SK-N-SH treated with all-trans-retinoic acid at 6 μM for 48 hours (cell line): ENCODE results near the gene KRTAP4-16.

Experiments
- ATAC-seq: fragments of 200-7000 bp; cut with Tn5 transposase; 3 replicates; pipeline ENCODE4 v1.9.1; 2020; ENCODE audit warnings: mild to moderate bottlenecking, moderate library complexity
- ARNTL ChIP-seq: fragments of 450-650 bp; formaldehyde crosslinking; IDR thresholded peaks from 2 replicates; pipeline ENCODE4 v1.5.0; 2020; ENCODE audit warnings: low read depth, mild to moderate bottlenecking, moderate library complexity, borderline replicate concordance
- BACH2 ChIP-seq: fragments of 250-450 bp; sonication (Bioruptor Pico); IDR thresholded peaks from 2 replicates; pipeline ENCODE4 v1.9.0; 2021; ENCODE audit warnings: mild to moderate bottlenecking, borderline replicate concordance
- CSDC2 ChIP-seq: fragments of 250-450 bp; sonication (Bioruptor Pico); IDR thresholded peaks from 2 replicates; pipeline ENCODE4 v1.5.0; 2020; ENCODE audit warnings: mild to moderate bottlenecking, moderate library complexity
- GLIS3 ChIP-seq: fragments of 250-450 bp; sonication (Bioruptor Pico); IDR thresholded peaks from 2 replicates; pipeline ENCODE4 v1.5.0; 2020; ENCODE audit warnings: mild to moderate bottlenecking, moderate library complexity
- ISL1 ChIP-seq: fragments of 250-450 bp; sonication (Bioruptor Pico); IDR thresholded peaks from 2 replicates; pipeline ENCODE4 v2.1.2; 2022; ENCODE audit warnings: mild to moderate bottlenecking, moderate library complexity
- OSR1 ChIP-seq: fragments of 250-450 bp; sonication (Bioruptor Pico); IDR thresholded peaks from 2 replicates; pipeline ENCODE4 v1.8.0; 2022; ENCODE audit warnings: moderate library complexity, mild to moderate bottlenecking, inconsistent platforms
- PATZ1 ChIP-seq: fragments of 250-450 bp; sonication (Bioruptor Pico); IDR thresholded peaks from 2 replicates; pipeline ENCODE4 v1.8.0; 2020; ENCODE audit warnings: mild to moderate bottlenecking, moderate library complexity, borderline replicate concordance
- POU6F1 ChIP-seq: fragments of 250-450 bp; sonication (Bioruptor Pico); IDR thresholded peaks from 2 replicates; pipeline ENCODE4 v1.8.0; 2021; ENCODE audit warnings: low read depth, mild to moderate bottlenecking, moderate library complexity, borderline replicate concordance
- PPARA ChIP-seq: fragments of 250-450 bp; sonication (Bioruptor Pico); IDR thresholded peaks from 2 replicates; pipeline ENCODE4 v1.5.0; 2020; ENCODE audit warnings: mild to moderate bottlenecking, borderline replicate concordance
- RARB ChIP-seq: fragments of 250-450 bp; sonication (Bioruptor Pico); IDR thresholded peaks from 2 replicates; pipeline ENCODE4 v1.8.0; 2021; ENCODE audit warnings: mild to moderate bottlenecking, moderate library complexity
- SNAI2 ChIP-seq: fragments of 250-450 bp; sonication (Bioruptor Pico); IDR thresholded peaks from 2 replicates; pipeline ENCODE4 v1.5.0; 2020; ENCODE audit warnings: mild to moderate bottlenecking, moderate library complexity
- TCF4 ChIP-seq: fragments of 250-450 bp; sonication (Bioruptor Pico); IDR thresholded peaks from 2 replicates; pipeline ENCODE4 v1.8.0; 2021; ENCODE audit warnings: mild to moderate bottlenecking, moderate library complexity, borderline replicate concordance
- TOX ChIP-seq: fragments of 250-450 bp; sonication (Bioruptor Pico); IDR thresholded peaks from 2 replicates; pipeline ENCODE4 v1.8.0; 2021; ENCODE audit warnings: mild to moderate bottlenecking, moderate library complexity, borderline replicate concordance
- TSHZ2 ChIP-seq: fragments of 250-450 bp; sonication (Bioruptor Pico); IDR thresholded peaks from 2 replicates; pipeline ENCODE4 v1.5.0; 2020; ENCODE audit warnings: mild to moderate bottlenecking, moderate library complexity
- ZC3H10 ChIP-seq: fragments of 250-450 bp; sonication (Bioruptor Pico); IDR thresholded peaks from 2 replicates; pipeline ENCODE4 v1.5.1; 2021; ENCODE audit warnings: mild to moderate bottlenecking, moderate library complexity
- ZFP3 ChIP-seq: fragments of 250-450 bp; sonication (Bioruptor Pico); IDR thresholded peaks from 2 replicates; pipeline ENCODE4 v1.5.0; 2020; ENCODE audit warnings: mild to moderate bottlenecking, moderate library complexity
- ZFP30 ChIP-seq: fragments of 450-650 bp; formaldehyde crosslinking; IDR thresholded peaks from 2 replicates; pipeline ENCODE4 v1.5.0; 2022; ENCODE audit warnings: mild to moderate bottlenecking, moderate library complexity
- ZNF565 ChIP-seq: fragments of 450-650 bp; formaldehyde crosslinking; conservative IDR thresholded peaks from 2 replicates; pipeline ENCODE4 v1.5.0; 2020; ENCODE audit warnings: low read depth, mild to moderate bottlenecking, moderate library complexity
- ZNF70 ChIP-seq: fragments of 450-650 bp; formaldehyde crosslinking; IDR thresholded peaks from 2 replicates; pipeline ENCODE4 v1.5.0; 2020; ENCODE audit warnings: mild to moderate bottlenecking, moderate library complexity
- ZNF8 ChIP-seq: fragments of 450-650 bp; formaldehyde crosslinking; IDR thresholded peaks from 2 replicates; pipeline ENCODE4 v1.5.0; 2020; ENCODE audit warnings: mild to moderate bottlenecking, moderate library complexity
- TF ChIP-seq, protein P1 (sequence below): fragments of 250-450 bp; sonication (Bioruptor Pico); IDR thresholded peaks from 2 replicates; pipeline ENCODE4 v1.5.1; 2021; ENCODE audit warnings: mild to moderate bottlenecking, moderate library complexity
- TF ChIP-seq, protein P2 (sequence below): fragments of 250-450 bp; sonication (Bioruptor Pico); IDR thresholded peaks from 2 replicates; pipeline ENCODE4 v1.5.1; 2020; ENCODE audit warnings: low read depth, mild to moderate bottlenecking, moderate library complexity

KRTAP4-16 gene

DNA sequence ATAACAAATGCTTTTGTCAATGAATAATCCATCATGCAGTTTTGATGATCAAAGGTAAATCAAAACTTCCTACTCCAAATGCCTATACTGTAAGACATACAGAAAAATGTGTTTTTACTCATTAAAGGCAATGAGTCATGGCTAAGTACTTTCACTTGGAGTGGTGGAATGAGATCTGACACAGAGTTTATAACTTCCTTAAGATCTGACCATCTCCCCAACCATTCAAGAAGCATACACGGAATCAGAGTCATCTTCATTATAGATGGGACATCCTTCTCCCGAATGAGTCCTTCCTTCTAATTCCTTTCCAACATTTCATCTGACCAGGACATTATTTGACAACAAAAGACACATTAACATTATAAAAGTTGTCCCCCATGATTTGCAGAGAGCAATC lies 18.6 kb downstream of the KRTAP4-16 start:
- ATAC-seq: peak; percentile 83

- TF ChIP-seq ZNF565 (no peak), GLIS3 (CRISPR knock-in tag) (no peak), ZFP30 (CRISPR knock-in tag) (no peak), CSDC2 (CRISPR knock-in tag) (no peak), TSHZ2 (CRISPR knock-in tag) (no peak), ZFP3 (CRISPR knock-in tag) (no peak), BACH2 (CRISPR knock-in tag) (no peak), ISL1 (CRISPR knock-in tag) (no peak), PPARA (no peak), TCF4 (no peak), RARB (CRISPR knock-in tag) (no peak), PATZ1 (no peak), ARNTL (CRISPR knock-in tag) (no peak), ZNF70 (CRISPR knock-in tag) (no peak), ZNF8 (CRISPR knock-in tag) (no peak), SNAI2 (CRISPR knock-in tag) (no peak), TOX (CRISPR knock-in tag) (no peak), ZC3H10 (CRISPR knock-in tag) (no peak)
- TF ChIP-seq, protein P1, sequence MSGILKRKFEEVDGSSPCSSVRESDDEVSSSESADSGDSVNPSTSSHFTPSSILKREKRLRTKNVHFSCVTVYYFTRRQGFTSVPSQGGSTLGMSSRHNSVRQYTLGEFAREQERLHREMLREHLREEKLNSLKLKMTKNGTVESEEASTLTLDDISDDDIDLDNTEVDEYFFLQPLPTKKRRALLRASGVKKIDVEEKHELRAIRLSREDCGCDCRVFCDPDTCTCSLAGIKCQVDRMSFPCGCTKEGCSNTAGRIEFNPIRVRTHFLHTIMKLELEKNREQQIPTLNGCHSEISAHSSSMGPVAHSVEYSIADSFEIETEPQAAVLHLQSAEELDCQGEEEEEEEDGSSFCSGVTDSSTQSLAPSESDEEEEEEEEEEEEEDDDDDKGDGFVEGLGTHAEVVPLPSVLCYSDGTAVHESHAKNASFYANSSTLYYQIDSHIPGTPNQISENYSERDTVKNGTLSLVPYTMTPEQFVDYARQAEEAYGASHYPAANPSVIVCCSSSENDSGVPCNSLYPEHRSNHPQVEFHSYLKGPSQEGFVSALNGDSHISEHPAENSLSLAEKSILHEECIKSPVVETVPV: no peak
- TF ChIP-seq, protein P2, sequence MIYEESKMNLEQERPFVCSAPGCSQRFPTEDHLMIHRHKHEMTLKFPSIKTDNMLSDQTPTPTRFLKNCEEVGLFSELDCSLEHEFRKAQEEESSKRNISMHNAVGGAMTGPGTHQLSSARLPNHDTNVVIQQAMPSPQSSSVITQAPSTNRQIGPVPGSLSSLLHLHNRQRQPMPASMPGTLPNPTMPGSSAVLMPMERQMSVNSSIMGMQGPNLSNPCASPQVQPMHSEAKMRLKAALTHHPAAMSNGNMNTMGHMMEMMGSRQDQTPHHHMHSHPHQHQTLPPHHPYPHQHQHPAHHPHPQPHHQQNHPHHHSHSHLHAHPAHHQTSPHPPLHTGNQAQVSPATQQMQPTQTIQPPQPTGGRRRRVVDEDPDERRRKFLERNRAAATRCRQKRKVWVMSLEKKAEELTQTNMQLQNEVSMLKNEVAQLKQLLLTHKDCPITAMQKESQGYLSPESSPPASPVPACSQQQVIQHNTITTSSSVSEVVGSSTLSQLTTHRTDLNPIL: no peak
- ATAC-seq: no peak
Measured at GRCh38 chr17:41082626-41083025, 19.4 kb downstream of the KRTAP4-16 start.

- TF ChIP-seq, protein P2: no peak
- no peak for TF ChIP-seq ZNF565
- no peak for TF ChIP-seq PPARA
- TF ChIP-seq TSHZ2 (CRISPR knock-in tag): no peak
- TF ChIP-seq ZFP3 (CRISPR knock-in tag): no peak
- TF ChIP-seq BACH2 (CRISPR knock-in tag): no peak
- TF ChIP-seq RARB (CRISPR knock-in tag): no peak
- TF ChIP-seq POU6F1 (CRISPR knock-in tag): no peak
- no peak for TF ChIP-seq PATZ1
- no peak for TF ChIP-seq ZNF8 (CRISPR knock-in tag)
- no peak for TF ChIP-seq TCF4
- TF ChIP-seq SNAI2 (CRISPR knock-in tag): no peak
- TF ChIP-seq OSR1: no peak
- no peak for TF ChIP-seq ZFP30 (CRISPR knock-in tag)
- TF ChIP-seq TOX (CRISPR knock-in tag): no peak
- ATAC-seq: no peak
Measured at GRCh38 chr17:41076788-41077187, 25.2 kb downstream of the KRTAP4-16 start.
